CD4-positive, alpha-beta T cell treated with Interleukin-6 at 100 ng/mL for 8 hours (primary cell): Measurements from ENCODE around the gene STIP1.
"Not testable (repeated sequence)": the region's sequence is repeated elsewhere in the genome, so short reads cannot be mapped to it uniquely, and the experiment has no call there.

Source experiments
- DNase-seq: peaks from one replicate; pipeline ENCODE4 v3.0.0-alpha.2; 2020; ENCODE audit warnings: mixed read lengths, low spot score

Gene STIP1

GRCh38 chr11:64157631-64158394 lies 28.2 kb upstream of the STIP1 start:
- no peak for DNase-seq

DNA sequence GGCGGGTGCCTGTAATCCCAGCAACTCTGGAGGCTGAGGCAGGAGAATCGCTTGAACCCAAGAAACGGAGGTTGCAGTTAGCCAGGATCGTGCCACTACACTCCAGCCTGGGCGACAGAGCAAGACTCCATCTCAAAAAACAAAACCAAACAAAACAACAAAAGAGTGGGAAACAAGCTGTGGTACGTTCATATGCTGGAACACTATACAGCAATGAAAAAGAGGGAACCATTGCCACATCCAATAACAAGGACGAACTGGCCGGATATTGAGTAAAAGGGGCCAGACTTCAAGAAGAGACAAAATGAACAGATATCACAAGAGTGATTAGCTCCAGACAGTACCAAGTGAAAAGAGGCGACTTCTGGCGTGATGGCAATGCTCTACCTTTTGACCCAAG lies 24.9 kb upstream of the STIP1 start:
- DNase-seq, result no peak

DNA sequence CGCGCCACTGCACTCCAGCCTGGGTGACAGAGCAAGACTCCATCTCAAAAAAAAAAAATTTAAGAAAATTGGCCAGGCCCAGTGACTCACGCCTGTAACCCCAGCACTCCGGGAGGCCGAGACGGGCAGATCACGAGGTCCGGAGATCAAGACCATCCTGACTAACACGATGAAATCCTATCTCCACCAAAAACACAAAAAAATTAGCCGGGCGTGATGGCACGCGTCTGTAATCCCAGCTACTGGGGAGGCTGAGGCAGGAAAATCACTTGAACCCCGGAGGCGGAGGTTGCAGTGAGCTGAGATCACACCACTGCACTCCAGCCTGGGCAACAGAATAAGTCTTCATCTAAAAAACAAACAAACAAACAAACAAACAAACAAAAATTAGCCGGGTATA lies 23.2 kb upstream of the STIP1 start:
- DNase-seq, result not testable (repeated sequence)

DNA sequence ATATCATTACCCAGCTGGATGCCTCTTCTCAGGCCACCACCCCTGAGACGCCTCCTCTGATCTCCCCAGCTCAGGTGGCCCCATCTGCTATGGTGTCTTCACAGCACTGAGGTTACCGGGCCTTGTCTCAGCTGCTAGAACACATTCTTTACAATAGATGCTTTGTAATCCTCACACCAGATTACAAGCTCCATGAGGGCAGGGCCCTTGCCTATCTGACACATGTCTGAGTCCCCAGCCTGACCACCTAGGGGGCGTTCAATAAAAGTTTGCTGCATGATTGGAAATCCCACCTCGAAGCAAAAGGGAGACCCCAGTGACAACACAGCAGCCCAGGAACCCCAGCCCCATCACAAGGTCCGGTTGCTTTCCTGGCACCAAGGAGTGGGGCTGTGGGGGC lies 22.0 kb upstream of the STIP1 start:
- no peak for DNase-seq

DNA sequence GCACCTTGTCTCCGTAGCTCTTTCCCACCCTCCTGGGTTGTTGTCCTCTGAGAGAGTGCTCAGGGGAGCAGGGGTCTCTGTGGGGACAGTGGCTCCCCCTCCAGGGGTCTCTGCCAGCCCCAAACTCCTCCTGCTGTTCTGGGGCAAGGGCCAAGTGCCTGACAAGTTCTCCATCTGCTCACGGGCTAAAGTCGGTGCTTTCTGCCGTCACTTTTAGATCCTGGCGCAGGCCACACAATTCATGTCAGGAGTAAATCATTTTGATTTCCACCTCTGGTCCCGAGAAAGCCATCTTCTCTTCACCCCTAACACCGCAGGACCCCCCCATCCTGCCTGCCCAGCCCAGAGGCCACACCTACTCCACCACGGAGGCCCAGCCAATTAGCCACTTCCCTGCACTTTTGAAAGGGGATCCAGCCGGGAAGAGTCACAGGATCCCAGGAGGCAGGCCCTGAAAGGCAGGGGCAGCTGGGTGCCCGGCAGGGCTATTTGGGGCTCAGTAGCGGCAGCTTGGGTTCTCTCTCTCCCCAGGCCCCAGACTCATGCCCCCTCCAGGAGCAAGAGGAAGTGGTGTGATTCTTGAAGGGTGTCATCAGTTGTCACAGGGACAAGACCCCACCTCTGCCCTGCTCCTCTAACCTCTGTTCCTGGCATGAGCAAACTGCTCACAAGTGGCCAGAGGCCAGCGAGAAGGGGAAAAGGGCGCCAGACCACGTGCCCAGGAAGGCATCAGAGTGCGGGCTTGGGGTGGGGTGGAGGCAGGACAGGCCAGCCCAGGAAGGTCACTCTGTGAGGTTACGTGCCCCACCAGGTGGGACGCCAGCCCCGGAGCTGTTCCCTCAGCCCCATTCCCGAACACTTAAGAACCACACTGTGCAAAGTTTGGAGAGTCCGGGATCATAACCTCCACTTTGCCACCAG lies 21.3 kb upstream of the STIP1 start:
- no peak for DNase-seq

- DNase-seq, result no peak
Measured at GRCh38 chr11:64165481-64165841, 20.5 kb upstream of the STIP1 start.

- peak; percentile 74 for DNase-seq
Measured at GRCh38 chr11:64165842-64166635, 19.9 kb upstream of the STIP1 start, which contains the start of gene MACROD1. Gene MACROD1 (minus strand): TSS chr11:64166113. CDS start chr11:64165994, 119 bp downstream.

- DNase-seq, result no peak
Measured at GRCh38 chr11:64170419-64170818, 15.6 kb upstream of the STIP1 start.

DNA sequence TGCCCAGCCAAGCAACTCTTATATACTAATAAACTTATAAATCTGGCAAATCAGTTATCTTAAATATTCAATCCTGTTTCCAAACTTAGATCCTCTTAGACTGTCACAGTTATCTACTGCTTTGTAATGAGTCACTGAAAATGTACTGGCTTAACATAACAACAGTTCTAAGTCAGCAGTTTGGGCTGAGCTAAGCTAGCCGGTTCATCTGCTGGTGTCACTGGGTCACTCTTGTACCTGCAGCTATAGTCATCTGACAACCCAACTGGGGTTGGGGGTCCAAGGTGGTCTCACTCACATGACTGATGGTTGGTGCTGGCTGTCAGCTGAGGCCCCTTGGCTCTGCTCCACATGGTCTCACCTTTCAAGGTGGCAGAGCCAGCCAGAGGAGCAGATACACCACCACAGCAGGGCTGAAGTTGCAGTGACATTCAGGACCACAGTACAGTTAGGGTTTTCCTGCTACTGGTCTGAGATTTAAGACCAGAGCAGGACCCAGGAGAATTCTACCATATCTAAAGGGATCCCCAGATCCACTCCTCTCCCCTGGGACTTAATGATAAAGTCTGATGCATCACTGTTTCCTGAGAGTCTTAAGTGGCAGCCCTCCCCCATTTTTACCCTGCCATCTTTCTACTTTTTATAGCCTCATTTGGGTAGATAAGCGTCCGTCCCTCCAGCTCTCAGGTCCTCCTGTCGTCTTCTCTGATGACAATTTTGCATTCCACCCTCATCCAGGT lies 12.2 kb upstream of the STIP1 start:
- DNase-seq, result no peak

DNA sequence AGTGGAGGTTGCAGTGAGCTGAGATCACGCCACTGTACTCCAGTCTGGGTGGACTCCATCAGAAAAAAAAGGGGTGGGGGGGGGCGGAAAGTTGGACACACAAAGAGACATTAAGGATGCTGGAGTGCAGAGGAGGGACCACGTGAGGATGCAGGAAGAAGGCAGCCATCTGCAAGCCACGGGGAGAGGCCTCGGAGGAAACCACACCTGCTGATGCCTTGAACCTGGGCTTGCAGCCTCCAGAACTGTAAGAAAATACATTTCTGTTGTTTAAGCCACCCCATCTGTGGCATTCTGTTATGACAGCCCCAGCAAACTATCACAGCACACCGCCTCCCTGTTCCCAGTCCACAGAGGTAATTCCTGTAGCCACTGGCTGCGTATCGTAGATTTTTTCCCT lies 9.2 kb upstream of the STIP1 start:
- DNase-seq, result no peak

DNA sequence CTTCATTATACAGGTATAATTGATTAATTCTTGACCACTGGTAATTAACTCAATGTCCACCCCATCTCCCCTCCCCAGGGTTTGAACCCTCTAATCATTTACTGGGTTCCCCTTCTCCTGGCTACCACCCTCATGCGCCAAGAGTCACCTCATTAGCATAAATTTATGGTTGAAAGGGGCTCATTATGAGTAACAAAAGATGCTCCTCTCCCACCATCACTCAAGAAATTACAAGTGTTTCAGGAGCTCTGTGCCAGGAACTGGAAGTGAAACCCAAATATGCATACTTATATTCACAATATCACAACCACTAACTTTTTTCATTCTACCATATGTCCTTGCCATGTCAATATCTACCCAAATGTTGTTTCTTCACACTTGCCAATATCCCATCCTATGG lies 7.8 kb upstream of the STIP1 start:
- DNase-seq, result no peak

GRCh38 chr11:64178951-64179639 lies 6.9 kb upstream of the STIP1 start:
- no peak for DNase-seq

DNA sequence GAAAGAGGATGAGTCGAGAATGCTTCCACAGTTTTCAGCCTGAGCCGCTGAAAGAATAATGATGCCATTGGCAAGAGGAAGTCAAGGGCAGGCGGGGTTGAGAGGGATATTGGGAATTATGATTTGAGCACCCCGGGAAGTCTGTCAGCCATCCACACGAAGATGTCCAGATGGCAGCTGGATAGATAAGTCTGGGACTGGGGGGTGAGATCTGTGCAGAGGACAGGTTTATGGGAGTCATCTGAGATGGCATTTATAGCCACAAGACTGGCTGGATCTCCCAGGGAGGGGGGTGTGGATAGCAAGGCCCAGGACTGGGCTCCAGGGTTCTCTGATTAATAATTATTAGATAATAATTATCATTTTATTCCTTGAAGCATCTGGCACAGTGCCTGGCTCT lies 5.1 kb upstream of the STIP1 start:
- no peak for DNase-seq

DNA sequence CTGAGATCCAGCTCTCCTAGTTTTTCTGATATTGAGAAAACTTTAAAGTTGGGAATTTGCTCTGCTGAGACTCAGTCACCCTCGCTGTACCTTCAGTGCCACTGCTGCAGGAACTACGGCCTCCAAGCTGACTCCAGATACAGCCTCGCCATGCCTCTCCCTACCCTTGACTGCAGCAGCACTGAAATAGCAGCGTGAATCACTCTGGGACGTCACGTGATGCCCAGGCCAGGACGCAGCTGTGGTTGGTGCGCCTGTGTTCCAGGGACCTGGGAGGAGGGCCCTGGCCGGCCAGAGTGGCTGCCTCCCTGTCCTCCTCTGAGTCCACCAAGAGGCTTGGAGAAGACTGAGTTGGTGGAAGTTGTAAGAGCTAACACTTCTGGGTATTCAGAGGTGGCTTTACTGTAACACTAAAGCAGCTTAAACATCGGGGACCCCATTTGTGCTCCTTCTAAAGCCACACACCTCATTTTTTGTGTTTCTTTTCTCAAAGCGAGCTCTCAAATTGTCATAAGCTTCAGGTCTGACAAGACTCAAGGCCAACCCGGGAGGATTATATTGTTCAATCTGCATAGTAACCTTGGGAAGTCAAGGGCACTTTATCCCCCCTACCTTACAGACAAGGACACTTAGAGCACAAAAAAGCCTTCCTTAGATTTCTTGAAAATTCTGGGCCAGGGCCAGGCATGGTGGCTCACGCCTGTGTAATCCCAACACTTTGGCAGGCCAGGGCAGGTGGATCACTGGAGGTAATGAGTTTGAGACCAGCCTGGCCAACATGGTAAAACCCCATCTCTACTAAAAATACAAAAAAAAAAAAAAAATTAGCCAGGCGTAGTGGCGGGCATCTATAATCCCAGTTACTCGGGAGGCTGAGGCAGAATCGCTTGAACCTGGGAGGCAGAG lies 4.2 kb upstream of the STIP1 start:
- DNase-seq, result no peak

DNA sequence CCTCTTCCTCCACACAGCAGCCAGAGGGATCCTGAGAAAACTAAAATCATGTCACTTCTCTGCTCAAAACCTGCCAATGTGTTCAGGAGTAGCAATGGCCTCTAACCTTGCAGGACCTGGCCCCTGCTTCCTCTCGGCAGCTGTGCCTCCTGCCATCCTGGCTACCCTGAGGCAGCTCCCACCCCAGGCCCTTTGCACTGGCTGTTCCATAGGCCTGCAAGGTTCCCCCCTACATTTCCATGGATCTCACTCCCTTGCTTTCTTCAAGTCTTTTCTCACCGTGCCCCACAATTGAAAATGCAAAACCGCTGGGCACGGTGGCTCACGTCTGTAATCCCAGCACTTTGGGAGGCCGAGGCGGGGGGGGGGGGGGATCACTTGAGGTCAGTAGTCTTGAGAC lies 2.1 kb upstream of the STIP1 start:
- no peak for DNase-seq

- DNase-seq, result peak; percentile 19
Measured at GRCh38 chr11:64185175-64185692, 737 bp upstream of the STIP1 start.

- DNase-seq, result peak; percentile 31
Measured at GRCh38 chr11:64186492-64187165, 658 bp downstream of the STIP1 start.

GRCh38 chr11:64192434-64192833 lies 6.5 kb downstream of the STIP1 start:
- no peak for DNase-seq

DNA sequence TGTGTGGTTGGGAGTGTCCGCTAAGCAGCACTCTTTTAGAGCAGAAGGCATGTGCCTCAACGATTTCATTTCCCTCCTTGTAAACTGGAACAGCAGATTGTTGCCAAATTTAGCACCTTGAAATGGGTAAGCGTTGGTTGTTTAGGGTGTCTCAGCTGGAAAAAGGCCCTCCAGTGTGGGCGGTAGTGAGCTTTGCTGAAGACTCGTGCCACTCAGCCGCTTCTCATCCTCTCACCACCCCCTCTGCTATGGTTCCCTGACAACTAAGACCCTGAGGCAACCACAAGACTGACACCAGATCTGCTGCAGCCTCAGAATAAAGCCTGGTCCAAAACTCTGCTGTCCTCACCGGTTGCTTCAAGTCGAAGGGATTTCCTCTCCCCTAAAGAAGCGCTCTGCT lies 10.7 kb downstream of the STIP1 start:
- DNase-seq, result no peak
